H1 (cell line): ENCODE data around the gene PDCD2. TPM values are rescaled to one million over a fixed set of nuclear protein-coding genes. Genes with fewer than 3 reads are reported as not detected.

Experiments used
- CHD1 ChIP-seq: IDR thresholded peaks from 2 replicates; pipeline ENCODE4 v1.6.1; 2012; ENCODE audit warnings: low read depth, low read length, improper control_type of control experiment
- EZH2 ChIP-seq: fragments of 200-600 bp; sonication (generic); IDR thresholded peaks from 2 replicates; pipeline ENCODE4 v1.7.1; 2012; ENCODE audit warnings: low read depth, mild to moderate bottlenecking, moderate library complexity, low read length, inconsistent platforms; ENCODE audit not compliant: severe bottlenecking
- MAX ChIP-seq: IDR thresholded peaks from 2 replicates; pipeline ENCODE4 v1.6.1; 2012; ENCODE audit warnings: inconsistent platforms
- POLR2AphosphoS5 ChIP-seq: IDR thresholded peaks from 2 replicates; pipeline ENCODE4 v1.6.1; 2011; ENCODE audit warnings: low read depth, low read length
- polyA plus RNA-seq, 7 experiments: library from polyadenylated mRNA; depleted of rRNA in 3 of 7; stranded (reverse) in 5 of 7; unstranded in 2 of 7; fragments of >200 nt in 5 of 7; fragments of 200-250 nt in 2 of 7; gene quantifications; 1 replicate in 5 of 7; 2 replicates in 1 of 7; 4 replicates in 1 of 7; pipeline versions ENCODE4 v1.2.1 to v1.2.3, GENCODE V29; 2011 to 2013; ENCODE audit warnings: missing spikeins in 2 of 7, mixed read lengths in 2 of 7
- total RNA-seq: library from RNA; stranded (reverse); fragmentation: NEBNext Ultra II Directional; extraction: Animal tissue kit (Norgen Biotek cat#: 25700); gene quantifications from 2 replicates; pipeline ENCODE4 v1.2.1, GENCODE V29; 2021

Gene PDCD2
- total and polyA plus RNA-seq, 2 of the 8 experiments (the other 6 are each of a cell fraction or from before 2014, with no cell fraction given), result 74.1 to 116 TPM

GRCh38 chr6:170584954-170585498 is 589 bp upstream of the PDCD2 start (continued):
- TF ChIP-seq POLR2AphosphoS5 (no peak), CHD1 (no peak), MAX (no peak; the same call in 1 of the 2 replicates), EZH2 (no peak)
